ENCODE results near the gene ZBTB40. TPM values are rescaled to one million over a fixed set of nuclear protein-coding genes. Genes with fewer than 3 reads are reported as not detected.

Gene ZBTB40
- total and polyA plus RNA-seq, 10 of the 15 experiments (the other 5 are each of a cell fraction or from before 2014, with no cell fraction given), result 1.9 to 14.4 (median 9.0) TPM

DNA sequence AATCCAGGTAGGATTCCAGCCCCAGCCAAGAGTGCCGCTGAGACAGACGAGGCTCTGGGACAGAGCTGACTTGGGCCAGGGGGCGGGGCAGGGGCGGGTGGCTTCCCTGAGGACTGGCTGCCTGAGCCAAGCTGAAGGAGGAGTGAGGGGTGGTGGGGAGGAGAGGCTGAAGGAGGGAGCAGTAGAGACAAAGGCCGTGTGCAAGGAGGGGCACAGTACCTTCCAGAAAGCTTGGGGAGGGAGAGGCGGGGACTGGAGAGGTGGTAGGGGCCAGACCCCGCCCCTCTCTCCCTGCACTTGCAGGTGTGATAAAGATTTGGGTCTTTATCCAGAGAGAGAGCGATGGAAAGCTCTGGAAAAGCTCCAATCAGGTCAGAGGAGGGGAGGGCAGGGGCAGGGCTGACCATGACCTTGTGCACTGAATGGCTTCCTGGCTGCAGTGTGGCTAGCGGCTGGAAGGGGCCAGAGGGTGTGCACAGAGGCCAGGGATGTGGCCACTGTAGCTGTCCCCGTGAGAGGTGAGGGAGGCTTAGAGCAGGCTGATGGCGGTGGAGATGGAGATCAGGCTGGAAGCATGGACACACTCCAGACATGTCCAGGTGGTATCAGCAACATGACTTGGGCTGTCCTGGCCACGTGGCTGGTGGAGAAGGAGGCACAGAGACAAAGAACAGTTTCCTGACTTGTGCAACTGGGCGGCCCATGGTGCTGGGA is 104.9 kb downstream of the ZBTB40 start:
- ChIA-PET POLR2A (no interaction called here), RAD21 (ENCODE audit: unreplicated experiment) (no interaction called here), SMC1A (ENCODE audit: uncharacterized antibody, unreplicated experiment) (no interaction called here), CTCF (no interaction called here)
- H3K9me3 ChIP-seq (replicated peaks; ENCODE audit: control insufficient read depth, insufficient read depth, low read length), result no peaks in the 10 kb centered on the region
- no peak for FAIRE-seq
- no peaks in the 10 kb centered on the region for H3K79me2 ChIP-seq (ENCODE audit: control insufficient read depth, insufficient read depth, low read length)
- H3K4me1 ChIP-seq (ENCODE audit: control insufficient read depth, insufficient read depth, low read length), result no peaks in the 10 kb centered on the region
- TF ChIP-seq SREBF1 (IDR thresholded peaks at IDR 0.05; ENCODE audit: low read length), result no peak
- no peak for TF ChIP-seq CHD1 (IDR thresholded peaks at IDR 0.05; ENCODE audit: low read depth, low read length)
- no peak for TF ChIP-seq CBX5 (IDR thresholded peaks at IDR 0.05; ENCODE audit: low read depth)
- no peak for TF ChIP-seq TCF3 (IDR thresholded peaks at IDR 0.05; ENCODE audit: borderline replicate concordance, insufficient read depth, low read depth, low read length)
- TF ChIP-seq HDAC2 (IDR thresholded peaks at IDR 0.05), result no peak
- TF ChIP-seq CBFB (IDR thresholded peaks at IDR 0.05; ENCODE audit: low read depth), result no peak
- no peak overlapping the region for H3K4me2 ChIP-seq (ENCODE audit: control insufficient read depth, insufficient read depth)
- H3K9ac ChIP-seq (ENCODE audit: control insufficient read depth, insufficient read depth, low read length), result no peak overlapping the region
- no peak for ATAC-seq
- BruUV-seq (replicated peaks), result no TSS peak
- no peak overlapping the region for H2AFZ ChIP-seq (ENCODE audit: control insufficient read depth, low read depth, low read length)
- H3K36me3 ChIP-seq (ENCODE audit: control insufficient read depth in 2 of 2, insufficient read depth in 2 of 2, low read length in 1 of 2), result no peaks in the 10 kb centered on the region
- intact Hi-C loops (cut with micrococcal nuclease; ENCODE audit: unreplicated experiment) (no loop called here), in situ Hi-C loops (cut with MboI) (no loop called here)
- H3K4me3 ChIP-seq, result no peak overlapping the region
- no peak overlapping the region for H3K27ac ChIP-seq (ENCODE audit: control insufficient read depth, insufficient read depth)
- no peak for DNase-seq (ENCODE audit: low read depth, low spot score)
- WGBS (ENCODE audit: insufficient coverage, insufficient replicate concordance, low lambda C conversion rate, missing lambda C conversion rate), result 4% methylated on average over 12 of the region's 13 CpGs
- peaks cover 5 to 14% of the 10 kb centered on the region in 2 experiments for H3K27me3 ChIP-seq (replicated peaks in 1 of 2; ENCODE audit: control insufficient read depth in 2 of 2, insufficient read depth in 2 of 2, low read length in 1 of 2)
- no peaks in the 10 kb centered on the region for H4K20me1 ChIP-seq (ENCODE audit: control insufficient read depth, insufficient read depth)

DNA sequence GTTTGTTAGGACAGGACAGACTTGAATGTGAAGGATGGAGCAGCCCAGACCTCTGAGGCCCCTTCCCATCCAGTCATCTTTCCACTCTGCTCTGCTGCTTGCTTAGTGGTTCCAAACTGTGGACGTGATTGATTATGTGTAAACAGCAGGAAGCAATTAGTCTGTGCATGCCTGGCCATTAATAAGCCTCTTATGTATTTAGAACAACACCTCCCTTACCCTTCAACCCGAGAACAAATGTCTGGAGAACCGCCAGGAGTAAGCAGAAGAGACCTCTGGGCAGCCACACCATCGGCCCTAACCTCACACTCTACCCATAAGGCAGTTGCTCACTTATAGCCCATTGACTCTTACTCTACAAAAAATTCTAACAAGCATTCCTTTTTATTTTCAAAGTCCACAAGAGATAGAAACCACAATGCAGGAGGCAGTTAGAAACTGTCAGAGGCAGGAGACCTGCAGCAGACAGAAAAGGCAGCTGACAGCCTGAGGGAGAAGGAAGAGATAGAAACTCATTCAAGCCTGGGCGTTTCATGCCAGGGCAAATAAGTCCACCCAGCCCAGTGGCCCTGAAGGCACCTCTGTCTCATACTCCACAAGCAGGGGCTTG is 105.8 kb downstream of the ZBTB40 start:
- CTCF ChIA-PET, result no interaction called here
- peaks cover 13 to 18% of the 10 kb centered on the region in 2 experiments for H3K27me3 ChIP-seq (replicated peaks in 1 of 2; ENCODE audit: control insufficient read depth in 2 of 2, insufficient read depth in 2 of 2, low read length in 1 of 2)
- no peaks in the 10 kb centered on the region for H3K9me3 ChIP-seq (replicated peaks; ENCODE audit: control insufficient read depth, insufficient read depth, low read length)
- DNase-seq (ENCODE audit: low read depth, low spot score), result no peak
- POLR2A ChIA-PET, result no interaction called here
- RAD21 ChIA-PET (ENCODE audit: unreplicated experiment), result no interaction called here
- H3K9ac ChIP-seq (ENCODE audit: control insufficient read depth, insufficient read depth, low read length), result no peak overlapping the region
- H3K4me3 ChIP-seq, result no peak overlapping the region
- ATAC-seq, result no peak
- H3K4me1 ChIP-seq (ENCODE audit: control insufficient read depth, insufficient read depth, low read length), result no peaks in the 10 kb centered on the region
- WGBS (ENCODE audit: insufficient coverage, insufficient replicate concordance, low lambda C conversion rate, missing lambda C conversion rate), result 10% methylated on average over 5 of the region's 5 CpGs
- H4K20me1 ChIP-seq (ENCODE audit: control insufficient read depth, insufficient read depth), result no peaks in the 10 kb centered on the region
- no peaks in the 10 kb centered on the region for H3K36me3 ChIP-seq (ENCODE audit: control insufficient read depth in 2 of 2, insufficient read depth in 2 of 2, low read length in 1 of 2)
- BruUV-seq (replicated peaks), result no TSS peak
- H3K79me2 ChIP-seq (ENCODE audit: control insufficient read depth, insufficient read depth, low read length), result no peaks in the 10 kb centered on the region
- intact Hi-C loops (cut with micrococcal nuclease; ENCODE audit: unreplicated experiment), result no loop called here
- no peak for FAIRE-seq
- SMC1A ChIA-PET (ENCODE audit: uncharacterized antibody, unreplicated experiment), result no interaction called here
- no peak overlapping the region for H2AFZ ChIP-seq (ENCODE audit: control insufficient read depth, low read depth, low read length)
- no peak overlapping the region for H3K27ac ChIP-seq (ENCODE audit: control insufficient read depth, insufficient read depth)
- no peak overlapping the region for H3K4me2 ChIP-seq (ENCODE audit: control insufficient read depth, insufficient read depth)
- in situ Hi-C loops (cut with MboI), result no loop called here
- no peak for TF ChIP-seq YBX1 (IDR thresholded peaks at IDR 0.05)
- TF ChIP-seq, protein P1, sequence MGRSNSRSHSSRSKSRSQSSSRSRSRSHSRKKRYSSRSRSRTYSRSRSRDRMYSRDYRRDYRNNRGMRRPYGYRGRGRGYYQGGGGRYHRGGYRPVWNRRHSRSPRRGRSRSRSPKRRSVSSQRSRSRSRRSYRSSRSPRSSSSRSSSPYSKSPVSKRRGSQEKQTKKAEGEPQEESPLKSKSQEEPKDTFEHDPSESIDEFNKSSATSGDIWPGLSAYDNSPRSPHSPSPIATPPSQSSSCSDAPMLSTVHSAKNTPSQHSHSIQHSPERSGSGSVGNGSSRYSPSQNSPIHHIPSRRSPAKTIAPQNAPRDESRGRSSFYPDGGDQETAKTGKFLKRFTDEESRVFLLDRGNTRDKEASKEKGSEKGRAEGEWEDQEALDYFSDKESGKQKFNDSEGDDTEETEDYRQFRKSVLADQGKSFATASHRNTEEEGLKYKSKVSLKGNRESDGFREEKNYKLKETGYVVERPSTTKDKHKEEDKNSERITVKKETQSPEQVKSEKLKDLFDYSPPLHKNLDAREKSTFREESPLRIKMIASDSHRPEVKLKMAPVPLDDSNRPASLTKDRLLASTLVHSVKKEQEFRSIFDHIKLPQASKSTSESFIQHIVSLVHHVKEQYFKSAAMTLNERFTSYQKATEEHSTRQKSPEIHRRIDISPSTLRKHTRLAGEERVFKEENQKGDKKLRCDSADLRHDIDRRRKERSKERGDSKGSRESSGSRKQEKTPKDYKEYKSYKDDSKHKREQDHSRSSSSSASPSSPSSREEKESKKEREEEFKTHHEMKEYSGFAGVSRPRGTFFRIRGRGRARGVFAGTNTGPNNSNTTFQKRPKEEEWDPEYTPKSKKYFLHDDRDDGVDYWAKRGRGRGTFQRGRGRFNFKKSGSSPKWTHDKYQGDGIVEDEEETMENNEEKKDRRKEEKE (IDR thresholded peaks at IDR 0.05), result no peak
- TF ChIP-seq CHD1 (IDR thresholded peaks at IDR 0.05; ENCODE audit: low read depth, low read length), result no peak
- no peak for TF ChIP-seq SMAD5 (IDR thresholded peaks at IDR 0.05; ENCODE audit: low read depth)
- TF ChIP-seq, protein P2, sequence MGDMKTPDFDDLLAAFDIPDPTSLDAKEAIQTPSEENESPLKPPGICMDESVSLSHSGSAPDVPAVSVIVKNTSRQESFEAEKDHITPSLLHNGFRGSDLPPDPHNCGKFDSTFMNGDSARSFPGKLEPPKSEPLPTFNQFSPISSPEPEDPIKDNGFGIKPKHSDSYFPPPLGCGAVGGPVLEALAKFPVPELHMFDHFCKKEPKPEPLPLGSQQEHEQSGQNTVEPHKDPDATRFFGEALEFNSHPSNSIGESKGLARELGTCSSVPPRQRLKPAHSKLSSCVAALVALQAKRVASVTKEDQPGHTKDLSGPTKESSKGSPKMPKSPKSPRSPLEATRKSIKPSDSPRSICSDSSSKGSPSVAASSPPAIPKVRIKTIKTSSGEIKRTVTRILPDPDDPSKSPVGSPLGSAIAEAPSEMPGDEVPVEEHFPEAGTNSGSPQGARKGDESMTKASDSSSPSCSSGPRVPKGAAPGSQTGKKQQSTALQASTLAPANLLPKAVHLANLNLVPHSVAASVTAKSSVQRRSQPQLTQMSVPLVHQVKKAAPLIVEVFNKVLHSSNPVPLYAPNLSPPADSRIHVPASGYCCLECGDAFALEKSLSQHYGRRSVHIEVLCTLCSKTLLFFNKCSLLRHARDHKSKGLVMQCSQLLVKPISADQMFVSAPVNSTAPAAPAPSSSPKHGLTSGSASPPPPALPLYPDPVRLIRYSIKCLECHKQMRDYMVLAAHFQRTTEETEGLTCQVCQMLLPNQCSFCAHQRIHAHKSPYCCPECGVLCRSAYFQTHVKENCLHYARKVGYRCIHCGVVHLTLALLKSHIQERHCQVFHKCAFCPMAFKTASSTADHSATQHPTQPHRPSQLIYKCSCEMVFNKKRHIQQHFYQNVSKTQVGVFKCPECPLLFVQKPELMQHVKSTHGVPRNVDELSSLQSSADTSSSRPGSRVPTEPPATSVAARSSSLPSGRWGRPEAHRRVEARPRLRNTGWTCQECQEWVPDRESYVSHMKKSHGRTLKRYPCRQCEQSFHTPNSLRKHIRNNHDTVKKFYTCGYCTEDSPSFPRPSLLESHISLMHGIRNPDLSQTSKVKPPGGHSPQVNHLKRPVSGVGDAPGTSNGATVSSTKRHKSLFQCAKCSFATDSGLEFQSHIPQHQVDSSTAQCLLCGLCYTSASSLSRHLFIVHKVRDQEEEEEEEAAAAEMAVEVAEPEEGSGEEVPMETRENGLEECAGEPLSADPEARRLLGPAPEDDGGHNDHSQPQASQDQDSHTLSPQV (IDR thresholded peaks at IDR 0.05), result no peak

Measured in GM12878 (cell line).